T1000 (cell line): ENCODE measurements around the gene SCRN1.
"Not testable (repeated sequence)": the region's sequence is repeated elsewhere in the genome, so short reads cannot be mapped to it uniquely, and the experiment has no call there.

Source experiments
- DNase-seq: peaks from one replicate; lab custom pipeline; 2025; ENCODE audit warnings: mixed read lengths; lab: John Stamatoyannopoulos, UW

The SCRN1 gene

GRCh38 chr7:29890786-29891185 lies 98.8 kb downstream of the SCRN1 start:
- DNase-seq: not testable (repeated sequence)

- no peak for DNase-seq
Observed at GRCh38 chr7:29890251-29890650, 99.3 kb downstream of the SCRN1 start.

- DNase-seq: no peak
Observed at GRCh38 chr7:29889288-29889687, 100.3 kb downstream of the SCRN1 start.

GRCh38 chr7:29888006-29888405 lies 101.6 kb downstream of the SCRN1 start:
- no peak for DNase-seq

- no peak for DNase-seq
Observed at GRCh38 chr7:29886827-29887226, 102.8 kb downstream of the SCRN1 start.

GRCh38 chr7:29885626-29886025 lies 104.0 kb downstream of the SCRN1 start:
- DNase-seq: no peak

GRCh38 chr7:29884399-29885272 lies 105.0 kb downstream of the SCRN1 start:
- no peak for DNase-seq

GRCh38 chr7:29883462-29884398 lies 105.9 kb downstream of the SCRN1 start:
- DNase-seq: no peak

GRCh38 chr7:29882481-29882880 lies 107.1 kb downstream of the SCRN1 start:
- no peak for DNase-seq

GRCh38 chr7:29881724-29882123 lies 107.9 kb downstream of the SCRN1 start:
- DNase-seq: no peak

- no peak for DNase-seq
Observed at GRCh38 chr7:29879609-29880008, 110.0 kb downstream of the SCRN1 start.

- peak; percentile 2 for DNase-seq
Observed at GRCh38 chr7:29878081-29878688, 111.4 kb downstream of the SCRN1 start.

- no peak for DNase-seq
Observed at GRCh38 chr7:29877196-29877595, 112.4 kb downstream of the SCRN1 start.

- DNase-seq: no peak
Observed at GRCh38 chr7:29875741-29876140, 113.9 kb downstream of the SCRN1 start.

GRCh38 chr7:29873644-29874294 lies 115.8 kb downstream of the SCRN1 start:
- DNase-seq: no peak

- DNase-seq: no peak
Observed at GRCh38 chr7:29871787-29872398, 117.7 kb downstream of the SCRN1 start.
